Adrenal gland (tissue), 12 donors: Measurements from ENCODE around the gene TOMM5. TPM values are rescaled to one million over a fixed set of nuclear protein-coding genes. Genes with fewer than 3 reads are reported as not detected.

Experiments
- DNase-seq, 7 donors: peaks; one replicate each; pipeline ENCODE4 v3.0.0-alpha.2; 2019 to 2020
- H3K27ac ChIP-seq, 5 donors: fragments of 200-600 bp; sonication (generic) in 4 of 5; 1 replicate in 3 of 5; 2 replicates in 2 of 5; pipeline versions ENCODE4 v1.5.1 to v1.8.0; 2016 to 2020; ENCODE audit warnings: mild to moderate bottlenecking in 1 of 5
- H3K27me3 ChIP-seq: fragments of 200-600 bp; 2 replicates; pipeline ENCODE4 v1.8.0; 2021
- H3K36me3 ChIP-seq, 2 donors: fragments of 200-600 bp; replicated peaks in 1 of 2; 1 replicate in 1 of 2; 2 replicates in 1 of 2; pipeline versions ENCODE4 v1.5.1 to v1.8.0; 2018 to 2022
- H3K4me1 ChIP-seq, 2 donors: fragments of 200-600 bp; replicated peaks in 1 of 2; 1 replicate in 1 of 2; 2 replicates in 1 of 2; pipeline versions ENCODE4 v1.5.1 to v1.8.0; 2018 to 2021
- H3K4me3 ChIP-seq, 4 donors: fragments of 200-600 bp; sonication (generic) in 3 of 4; one replicate each; pipeline ENCODE4 v1.5.1; 2016 to 2018
- H3K9me3 ChIP-seq, 3 donors: fragments of 200-600 bp; sonication (generic) in 1 of 3; replicated peaks in 1 of 3; 1 replicate in 2 of 3; 2 replicates in 1 of 3; pipeline versions ENCODE4 v1.5.1 to v1.8.0; 2016 to 2021
- CTCF ChIP-seq, 6 experiments: fragments of 450-650 bp in 4 of 6; fragments of 200-600 bp in 2 of 6; sonication (generic) in 1 of 6; IDR thresholded peaks; 1 replicate in 5 of 6; 2 replicates in 1 of 6; pipeline versions ENCODE4 v1.5.1 to v1.8.0; 2016 to 2021; ENCODE audit warnings: antibody characterized with exemption in 6 of 6, mild to moderate bottlenecking in 2 of 6, moderate library complexity in 1 of 6
- POLR2A ChIP-seq, 2 donors: fragments of 450-650 bp; IDR thresholded peaks; one replicate each; pipeline ENCODE4 v1.6.1; 2017; ENCODE audit warnings: antibody characterized with exemption in 2 of 2, mild to moderate bottlenecking in 2 of 2, moderate library complexity in 1 of 2
- WGBS, 4 donors: extraction: QIAGEN DNeasy Blood & Tissue Kit in 2 of 4; methylation state at CpG; one replicate each; pipeline versions ENCODE4 v1.1.5 to v1.1.7; 2013 to 2017; 5-methylcytosine and 5-hydroxymethylcytosine counted together
- intact Hi-C, 2 donors: fragments of 100-400 bp; cut with DNase I; formaldehyde crosslinking; loops; one replicate each; pipeline versions ENCODE4 v1.14.1 to v1.15.0; 2022 to 2023
- polyA plus RNA-seq, 3 donors: library from polyadenylated mRNA; stranded (reverse); fragments of 200-250 nt in 2 of 3; fragments of 350-450 nt in 1 of 3; fragmentation: Illumina TruSeq in 1 of 3; extraction: RNeasy Lipid Tissue Mini Kit (QIAGEN cat#74804) in 1 of 3; gene quantifications; one replicate each; pipeline ENCODE4 v1.2.3, GENCODE V29; 2013 to 2014
- total RNA-seq, 9 donors: library from RNA; depleted of rRNA in 4 of 9; stranded (reverse); fragments of >200 nt in 4 of 9; fragments of 120-200 nt in 1 of 9; fragmentation: NEBNext Ultra II Directional in 1 of 9; extraction: Animal tissue kit (Norgen Biotek cat#: 25700) in 1 of 9; gene quantifications; one replicate each; pipeline versions ENCODE4 v1.1.0 to v1.2.4, GENCODE V29; 2013 to 2023
- donor health status: healthy with polysubstance abuse.
- donor health status: Bipolar disorder and iron deficiency.
- donor health status: DM: yes; HTN: yes; CAD: no.
- donor health status: DM: no; HTN: no; CAD: no.
- donor health status: DM: no; HTN: no; CAD: no.
- donor health status: DM: yes; HTN: yes; CAD: no.

Gene TOMM5
- total and polyA plus RNA-seq, 12 donors = 41.0 to 319 (median 84.0) TPM

GRCh38 chr9:37617161-37617560, 24.8 kb upstream of the TOMM5 start:
- no peaks in the 10 kb centered on the region for H3K27me3 ChIP-seq
- H3K36me3 ChIP-seq = no peaks in the 10 kb centered on the region
- H3K4me3 ChIP-seq = no peak overlapping the region
- DNase-seq = no peak
- H3K4me1 ChIP-seq = peaks cover 0 to 9% of the 10 kb centered on the region in 2 donors
- H3K9me3 ChIP-seq = no peaks in the 10 kb centered on the region
- no peak overlapping the region for H3K27ac ChIP-seq
- TF ChIP-seq POLR2A (IDR thresholded peaks at IDR 0.05) (no peak), CTCF (IDR thresholded peaks at IDR 0.05) (no peak)
- 81 to 93% (median 89%) methylated on average over 2 of the region's 2 CpGs for WGBS, 4 donors
- intact Hi-C loops = no loop called here

GRCh38 chr9:37611961-37612360, 19.6 kb upstream of the TOMM5 start:
- 68 to 88% (median 73%) methylated on average over 1 of the region's 1 CpG for WGBS, 4 donors
- DNase-seq = no peak
- no peaks in the 10 kb centered on the region for H3K27me3 ChIP-seq
- H3K4me3 ChIP-seq = no peak overlapping the region
- TF ChIP-seq CTCF (IDR thresholded peaks at IDR 0.05) (no peak), POLR2A (IDR thresholded peaks at IDR 0.05) (no peak)
- peaks cover 0 to 9% of the 10 kb centered on the region in 2 donors for H3K4me1 ChIP-seq
- no peaks in the 10 kb centered on the region for H3K9me3 ChIP-seq
- intact Hi-C loops = no loop called here
- H3K27ac ChIP-seq = no peak overlapping the region
- H3K36me3 ChIP-seq = no peaks in the 10 kb centered on the region

GRCh38 chr9:37611014-37611413, 18.6 kb upstream of the TOMM5 start:
- TF ChIP-seq CTCF (IDR thresholded peaks at IDR 0.05) (no peak), POLR2A (IDR thresholded peaks at IDR 0.05) (no peak)
- no peaks in the 10 kb centered on the region for H3K36me3 ChIP-seq
- DNase-seq = no peak
- intact Hi-C loops = no loop called here
- no peaks in the 10 kb centered on the region for H3K9me3 ChIP-seq
- no peaks in the 10 kb centered on the region for H3K27me3 ChIP-seq
- 67 to 73% (median 69%) methylated on average over 6 of the region's 6 CpGs for WGBS, 4 donors
- peaks cover 0 to 9% of the 10 kb centered on the region in 2 donors for H3K4me1 ChIP-seq
- no peak overlapping the region for H3K4me3 ChIP-seq
- no peak overlapping the region for H3K27ac ChIP-seq

- H3K27me3 ChIP-seq = no peaks in the 10 kb centered on the region
- H3K4me1 ChIP-seq = peaks cover 0 to under 1% of the 10 kb centered on the region in 2 donors
- H3K4me3 ChIP-seq = no peak overlapping the region
- H3K27ac ChIP-seq = no peak overlapping the region
- H3K9me3 ChIP-seq = no peaks in the 10 kb centered on the region
- intact Hi-C loops = loop anchor here in 1 of 2 donors (10.0 kb wide), 1 partner anchor 125 kb away; no protein-coding TSS in a partner anchor
- no peaks in the 10 kb centered on the region for H3K36me3 ChIP-seq
- TF ChIP-seq CTCF (IDR thresholded peaks at IDR 0.05) (no peak), POLR2A (IDR thresholded peaks at IDR 0.05) (no peak)
- no peak for DNase-seq
- 68 to 84% (median 75%) methylated on average over 6 of the region's 6 CpGs for WGBS, 4 donors
These were observed 17.5 kb upstream of the TOMM5 start for GRCh38 chr9:37609735-37610397.
